Adipose tissue (tissue), 3 donors: Measurements from ENCODE around the gene DHFR2. TPM values are rescaled to one million over a fixed set of nuclear protein-coding genes. Genes with fewer than 3 reads are reported as not detected.
"Not testable (repeated sequence)": the region's sequence is repeated elsewhere in the genome, so short reads cannot be mapped to it uniquely, and the experiment has no call there.

Experiments used
- H3K27ac ChIP-seq: one replicate; pipeline ENCODE4 v1.5.1; 2013; ENCODE audit warnings: low read depth, low read length
- WGBS, 3 donors: extraction: QIAGEN DNeasy Blood & Tissue Kit; methylation state at CpG; one replicate each; pipeline ENCODE4 v1.1.7; 2013; 5-methylcytosine and 5-hydroxymethylcytosine counted together
- polyA plus RNA-seq, 3 donors: library from polyadenylated mRNA; stranded (reverse); fragments of 200-250 nt; gene quantifications; one replicate each; pipeline ENCODE4 v1.2.3, GENCODE V29; 2013
- donor health status: healthy with polysubstance abuse.
- donor health status: Bipolar disorder and iron deficiency.
- donor health status: healthy.

Gene DHFR2
- polyA plus RNA-seq, 3 donors: 2.4 to 3.0 (median 2.9) TPM

DNA sequence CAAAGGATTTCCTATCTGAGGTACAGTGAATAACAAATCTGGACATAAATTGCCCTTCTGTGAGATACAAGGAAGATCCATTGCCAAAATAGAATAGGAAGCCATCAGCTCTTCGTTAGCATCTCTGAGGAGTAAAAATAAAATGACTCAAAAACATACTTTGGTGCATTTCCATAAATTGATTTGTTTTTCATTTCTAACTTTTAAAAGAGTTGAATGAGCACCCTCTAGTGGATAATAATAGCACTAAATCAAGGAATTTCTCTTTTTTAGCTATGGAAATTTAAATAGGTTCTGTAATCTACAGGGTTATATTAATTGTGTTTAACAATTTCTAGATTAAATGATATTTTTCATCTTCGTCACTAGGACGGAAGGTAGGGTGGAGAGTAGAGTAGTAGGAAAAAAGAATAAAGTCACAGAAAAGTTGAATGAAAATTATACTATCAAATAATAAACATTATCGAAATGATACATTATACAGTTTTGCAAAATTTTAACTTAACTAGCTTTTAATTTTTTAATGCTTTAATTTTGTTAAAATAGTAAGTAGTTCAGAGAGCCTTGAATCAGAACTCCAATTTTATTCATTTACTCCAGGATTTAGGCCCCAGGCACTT lies 6.6 kb upstream of the DHFR2 start:
- 13 to 59% (median 58%) methylated on average over 4 of the region's 4 CpGs for WGBS, 3 donors
- no peak overlapping the region for H3K27ac ChIP-seq

DNA sequence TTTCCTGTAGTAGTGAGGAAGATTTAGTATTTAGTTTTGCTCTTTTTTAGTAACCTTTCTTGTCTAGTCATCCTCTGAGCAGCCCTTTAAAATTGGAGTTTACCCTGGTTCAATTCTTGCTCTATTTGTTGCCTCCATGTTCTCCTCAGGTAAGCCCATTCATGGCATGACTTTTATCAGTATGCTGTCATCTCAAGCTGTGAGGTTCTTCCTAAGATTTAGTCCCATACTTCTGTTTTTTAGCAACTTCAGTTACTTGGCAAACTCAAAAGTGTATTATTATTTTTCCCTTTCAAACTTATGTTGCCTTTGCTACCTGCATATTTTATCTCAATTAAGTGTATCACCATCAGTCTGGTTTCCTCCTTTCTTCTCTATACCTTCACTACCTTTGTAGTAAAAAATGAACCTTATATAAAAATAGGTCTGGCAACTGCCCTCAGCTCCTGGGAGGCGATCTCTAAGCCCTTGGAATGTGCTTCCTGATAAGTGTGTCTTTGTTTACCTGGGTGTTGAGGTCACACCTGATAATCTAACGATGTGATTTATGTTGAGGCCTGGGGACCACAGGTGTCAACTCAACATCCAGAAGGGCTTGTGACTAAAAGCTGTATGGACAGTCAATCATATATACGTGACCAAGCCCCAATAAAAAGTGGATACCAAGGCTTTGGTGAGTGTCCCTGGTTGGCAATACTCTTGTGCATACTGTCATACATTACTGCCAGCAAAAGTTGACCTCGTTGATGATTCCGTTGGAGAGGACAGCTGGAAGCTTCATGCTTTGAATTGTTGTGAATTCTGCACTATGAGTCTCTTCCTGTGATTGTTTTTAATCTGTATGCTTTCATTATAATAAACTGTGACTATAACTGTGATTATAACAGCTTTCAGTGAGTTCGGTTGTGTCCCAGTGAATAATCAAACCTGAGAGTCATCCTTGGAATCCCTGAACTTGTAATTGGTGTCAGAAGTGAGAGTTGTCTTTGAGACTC lies 4.1 kb upstream of the DHFR2 start:
- WGBS, 3 donors: 75 to 87% (median 85%) methylated on average over 6 of the region's 6 CpGs
- H3K27ac ChIP-seq: no peak overlapping the region

DNA sequence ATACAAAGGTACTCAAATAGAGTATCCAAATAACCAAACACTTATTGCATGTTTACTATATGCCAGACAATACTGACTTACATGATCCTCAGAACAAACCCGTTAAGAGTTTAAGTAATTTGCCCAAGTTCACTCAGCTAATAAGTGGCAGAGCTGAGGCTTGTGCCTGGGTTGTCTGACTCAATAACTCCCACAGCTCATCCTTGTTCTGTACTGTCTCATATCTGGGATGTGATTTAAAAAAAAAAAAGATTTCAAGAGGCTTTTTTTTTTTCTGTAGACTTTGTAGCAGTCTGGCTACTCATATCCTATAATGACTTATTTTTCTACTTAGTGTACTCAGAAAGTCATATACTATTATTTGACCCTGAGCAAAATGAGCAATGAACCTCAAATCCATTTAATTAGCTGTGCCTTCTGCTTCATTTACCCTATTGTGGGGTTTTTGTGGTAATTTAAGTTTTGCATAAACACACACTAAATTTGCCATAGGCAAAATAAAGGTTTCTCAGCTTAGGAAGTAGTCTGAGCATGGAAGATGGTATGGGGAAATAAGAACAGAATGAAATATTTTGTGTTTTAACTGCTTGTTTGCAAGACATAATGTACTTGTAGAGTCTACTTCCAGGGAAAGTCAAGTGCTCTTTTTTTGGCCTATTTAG lies 3.2 kb upstream of the DHFR2 start:
- no peak overlapping the region for H3K27ac ChIP-seq
- 86 to 93% (median 88%) methylated on average over 1 of the region's 1 CpG for WGBS, 3 donors

DNA sequence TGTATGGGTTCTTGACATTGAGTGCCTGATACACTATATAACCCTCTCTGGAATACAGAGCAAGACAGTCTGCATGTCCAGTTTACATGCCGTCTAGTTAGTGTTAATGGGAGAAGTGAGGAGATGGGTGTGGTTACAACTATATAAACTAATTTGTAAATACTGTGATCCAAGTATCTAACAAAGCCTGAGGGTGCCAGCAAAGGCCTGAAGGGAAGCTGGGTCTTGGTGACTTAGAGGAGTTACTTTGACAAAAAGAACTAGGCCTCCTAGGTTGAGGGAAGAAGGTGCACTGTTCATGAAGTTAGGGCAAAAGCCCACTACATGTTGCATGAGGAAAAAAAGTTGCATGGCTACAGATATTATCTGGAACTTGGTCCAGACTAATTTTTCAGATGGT lies 2.4 kb upstream of the DHFR2 start:
- no peak overlapping the region for H3K27ac ChIP-seq
- WGBS, 3 donors: 51 to 58% (median 56%) methylated on average over 1 of the region's 1 CpG

DNA sequence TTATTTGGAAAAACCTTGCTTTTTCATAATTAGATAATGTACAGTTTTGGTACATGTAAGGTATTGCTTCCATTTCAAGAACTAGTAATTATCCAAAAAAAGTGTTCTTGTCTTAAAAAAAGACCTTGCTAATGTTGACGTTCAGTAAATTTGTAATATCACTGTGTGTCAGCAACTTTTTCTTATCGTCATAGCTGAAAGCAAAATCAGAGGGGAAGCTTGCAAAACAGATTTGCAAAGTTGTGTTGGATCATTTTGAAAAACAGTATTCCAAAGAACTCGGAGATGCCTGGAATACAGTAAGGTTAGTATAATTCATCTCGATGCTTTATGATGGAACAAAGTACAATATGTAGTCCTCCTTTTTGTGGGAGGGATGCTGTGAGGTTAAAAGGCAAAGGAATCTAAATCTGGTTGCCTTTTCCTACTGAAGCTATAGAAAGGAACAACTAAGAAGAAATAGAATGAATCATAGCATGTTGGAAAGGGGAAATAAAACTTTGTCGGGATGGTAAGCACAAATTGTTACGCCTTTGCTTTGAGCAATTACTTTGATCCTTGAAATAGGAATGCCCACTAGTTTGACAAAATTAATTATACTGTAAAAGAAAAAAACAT lies 1.6 kb upstream of the DHFR2 start:
- 59 to 77% (median 59%) methylated on average over 6 of the region's 6 CpGs for WGBS, 3 donors

DNA sequence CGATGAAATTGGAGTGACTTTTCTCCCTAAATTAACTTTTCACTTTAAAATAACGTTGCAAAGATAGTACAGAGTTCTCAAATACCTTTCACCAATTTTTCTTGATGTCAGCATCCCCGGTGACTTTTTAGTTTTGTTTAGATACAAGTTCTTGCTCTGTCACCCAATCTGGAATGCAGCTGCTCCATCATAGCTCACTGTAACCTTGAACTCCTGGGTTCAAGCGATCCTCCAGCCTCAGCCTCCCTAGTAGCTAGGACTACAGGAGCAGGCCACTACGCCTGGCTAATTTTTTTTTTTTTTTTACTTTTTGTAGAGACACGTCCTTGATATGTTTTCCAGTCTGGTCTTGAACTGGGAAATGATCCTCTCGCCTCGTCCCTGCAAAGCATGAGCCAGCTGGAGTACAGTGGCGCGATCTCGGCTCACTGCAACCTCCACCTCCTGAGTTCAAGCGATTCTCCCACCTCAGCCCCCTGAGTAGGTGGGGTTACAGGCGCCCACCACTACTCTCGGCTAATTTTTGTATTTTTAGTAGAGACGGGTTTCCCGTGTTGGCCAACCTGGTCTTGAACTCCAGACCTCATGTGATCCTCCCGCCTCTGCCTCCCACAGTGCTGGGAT lies 892 bp upstream of the DHFR2 start:
- H3K27ac ChIP-seq: peak overlapping the region; percentile 98
- WGBS, 3 donors: 45 to 51% (median 49%) methylated on average over 17 of the region's 17 CpGs

More for the DNA sequence above, 1.6 kb upstream of the DHFR2 start:
- H3K27ac ChIP-seq: no peak overlapping the region

DNA sequence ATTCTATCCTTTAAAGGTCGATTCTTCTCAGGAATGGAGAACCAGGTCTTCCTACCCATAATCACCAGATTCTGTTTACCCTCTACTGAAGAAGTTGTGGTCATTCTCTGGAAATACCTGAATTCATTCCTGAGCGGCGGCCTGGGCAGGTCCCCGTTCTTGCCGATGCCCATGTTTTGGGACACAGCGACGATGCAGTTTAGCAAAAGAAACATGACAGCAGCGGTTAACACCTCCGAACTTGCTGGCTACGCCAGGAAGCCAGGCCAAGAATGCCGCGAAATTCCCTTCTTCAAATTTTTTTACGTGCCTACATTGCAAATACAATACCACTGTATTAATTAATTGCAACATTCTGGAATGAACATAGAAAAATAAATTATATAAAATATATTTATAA lies 1.4 kb downstream of the DHFR2 start:
- H3K27ac ChIP-seq: no peak overlapping the region
- WGBS, 3 donors: 94 to 97% (median 97%) methylated on average over 13 of the region's 13 CpGs

DNA sequence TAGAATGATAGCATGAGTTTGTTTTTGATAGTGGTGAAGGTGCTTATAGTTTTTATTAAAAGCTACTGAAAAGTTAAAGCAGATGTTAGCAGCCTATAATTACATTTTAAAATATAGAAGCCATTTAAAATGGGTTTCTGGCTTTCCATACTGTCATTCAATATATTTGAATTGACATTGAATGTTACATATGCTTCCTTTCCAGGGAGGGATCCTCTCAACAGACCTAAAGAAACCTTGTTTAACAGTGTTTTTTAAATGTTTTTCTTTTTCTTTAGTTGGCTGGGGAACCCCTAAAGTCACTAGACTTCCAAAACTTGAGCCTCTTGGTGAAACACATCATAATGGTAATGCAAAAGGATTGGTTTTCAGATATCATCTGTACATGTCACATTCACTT lies 12.2 kb downstream of the DHFR2 start:
- no peak overlapping the region for H3K27ac ChIP-seq

DNA sequence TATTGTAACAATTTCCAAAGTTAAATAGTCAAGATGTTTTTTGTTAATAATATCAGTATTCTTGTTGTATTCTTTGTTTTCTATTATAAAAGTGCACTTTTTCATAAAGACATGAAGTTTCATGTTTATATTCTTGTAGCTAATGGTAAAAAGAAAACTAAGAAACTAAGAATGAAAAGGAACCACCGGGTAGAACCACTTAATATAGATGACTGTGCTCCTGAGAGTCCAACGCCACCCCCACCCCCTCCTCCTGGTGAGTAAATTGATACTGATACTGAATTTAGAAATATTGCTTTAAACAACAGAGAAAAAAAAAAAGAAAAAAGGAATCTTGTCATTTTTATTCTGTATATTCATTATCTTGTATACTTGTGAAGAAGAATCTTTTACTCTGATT lies 13.4 kb downstream of the DHFR2 start:
- no peak overlapping the region for H3K27ac ChIP-seq
- WGBS, 3 donors: 92 to 97% (median 95%) methylated on average over 2 of the region's 2 CpGs

DNA sequence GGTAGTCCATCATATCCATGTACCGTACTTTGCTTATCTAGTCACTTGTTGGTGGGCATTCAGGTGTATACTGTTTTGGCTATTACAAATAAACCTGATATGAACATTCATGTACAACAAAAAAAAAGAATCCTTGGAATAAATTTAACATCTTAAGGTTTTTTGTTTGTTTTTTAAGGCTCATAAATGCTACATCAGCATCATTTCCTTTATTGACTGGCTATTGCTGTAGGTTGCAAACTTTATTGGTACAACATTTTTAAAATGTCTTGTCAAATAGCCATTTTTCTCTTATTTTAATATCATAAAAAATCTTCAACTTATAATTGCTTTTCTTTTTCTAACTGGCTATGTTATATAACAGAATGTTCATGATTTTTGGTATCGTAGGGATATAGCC lies 16.2 kb downstream of the DHFR2 start:
- 98 to 99% (median 98%) methylated on average over 2 of the region's 2 CpGs for WGBS, 3 donors
- H3K27ac ChIP-seq: no peak overlapping the region

DNA sequence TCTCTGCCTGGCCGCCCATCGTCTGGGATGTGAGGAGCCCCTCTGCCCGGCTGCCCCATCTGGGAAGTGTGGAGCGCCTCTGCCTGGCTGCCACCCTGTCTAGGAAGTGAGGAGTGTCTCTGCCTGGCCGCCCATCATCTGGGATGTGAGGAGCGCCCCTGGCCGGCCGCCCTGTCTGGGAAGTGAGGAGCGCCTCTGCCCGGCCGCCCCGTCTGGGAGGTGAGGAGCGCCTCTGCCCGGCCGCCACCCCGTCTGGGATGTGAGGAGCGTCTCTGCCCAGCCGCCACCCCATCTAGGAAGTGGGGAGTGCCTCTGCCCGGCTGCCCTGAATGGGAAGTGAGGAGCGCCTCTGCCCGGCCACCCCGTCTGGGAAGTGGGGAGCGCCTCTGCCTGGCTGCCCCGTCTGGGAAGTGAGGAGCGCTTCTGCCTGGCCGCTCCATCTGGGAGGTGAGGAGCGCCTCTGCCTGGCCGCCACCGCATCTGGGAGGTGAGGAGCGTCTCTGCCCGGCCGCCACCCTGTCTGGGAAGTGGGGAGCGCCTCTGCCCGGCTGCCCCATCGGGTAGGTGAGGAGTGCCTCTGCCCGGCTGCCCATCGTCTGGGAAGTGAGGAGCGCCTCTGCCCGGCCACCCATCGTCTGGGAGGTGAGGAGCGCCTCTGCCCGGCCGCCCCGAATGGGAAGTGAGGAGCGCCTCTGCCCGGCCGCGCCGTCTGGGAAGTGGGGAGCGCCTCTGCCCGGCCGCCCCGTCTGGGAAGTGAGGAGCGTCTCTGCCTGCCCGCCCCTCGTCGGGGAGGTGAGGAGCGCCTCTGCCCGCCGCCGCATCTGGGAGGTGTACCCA lies 18.4 kb downstream of the DHFR2 start:
- H3K27ac ChIP-seq: not testable (repeated sequence)
- 97 to 99% (median 98%) methylated on average over 55 to 61 of the region's 61 CpGs for WGBS, 3 donors

DNA sequence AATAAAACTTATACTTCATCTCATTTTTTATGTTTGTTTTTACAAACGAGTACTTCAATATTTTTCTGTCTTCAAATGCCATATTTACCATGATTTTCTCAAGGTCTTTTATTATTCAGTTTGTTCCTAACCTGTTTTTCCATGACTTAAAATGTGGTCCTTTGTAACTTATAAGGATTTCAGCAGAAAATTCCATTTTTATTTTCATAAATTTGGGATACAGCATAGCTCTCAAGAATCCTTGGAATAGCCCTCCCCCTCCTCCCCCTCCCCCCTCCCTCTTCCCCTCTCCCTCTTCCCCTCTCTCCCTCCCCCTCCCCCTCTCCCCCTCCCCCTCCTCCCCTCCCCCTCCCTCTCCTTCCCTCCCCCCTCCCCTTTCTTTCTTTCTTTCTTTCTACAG lies 19.4 kb downstream of the DHFR2 start:
- 81 to 95% (median 93%) methylated on average over 1 of the region's 1 CpG for whole genome bisulfite sequencing, 3 donors
- no peak overlapping the region for H3K27ac ChIP-seq

DNA sequence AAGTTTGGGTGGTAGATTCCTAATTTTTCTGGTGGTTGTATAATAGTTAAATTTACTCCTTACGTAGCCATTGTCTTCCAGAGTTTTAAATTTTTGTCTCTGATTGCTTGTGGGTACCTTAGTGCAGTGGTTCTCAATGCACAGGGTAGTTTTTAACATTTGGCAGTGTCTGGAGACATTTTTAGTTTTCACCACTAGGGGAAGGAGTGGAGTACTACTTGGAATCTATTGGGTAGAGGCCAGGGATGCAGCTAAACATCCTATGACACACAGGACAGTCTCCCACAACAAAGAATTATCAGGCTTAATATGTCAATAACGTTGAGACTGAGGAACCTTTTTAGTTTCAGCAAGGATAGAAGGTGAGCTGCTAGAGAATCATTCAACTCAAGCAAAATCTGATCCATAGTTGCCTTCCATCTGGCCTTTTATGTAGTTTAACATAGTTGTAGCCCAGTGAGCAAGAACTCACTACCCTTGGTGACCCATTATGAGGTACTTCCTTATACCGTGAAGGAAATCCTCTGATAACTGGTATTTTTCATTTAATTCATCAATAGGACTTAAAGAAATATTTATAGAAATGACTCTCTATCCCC lies 25.7 kb downstream of the DHFR2 start:
- no peak overlapping the region for H3K27ac ChIP-seq
- WGBS, 3 donors: 77 to 87% (median 79%) methylated on average over 3 of the region's 3 CpGs

DNA sequence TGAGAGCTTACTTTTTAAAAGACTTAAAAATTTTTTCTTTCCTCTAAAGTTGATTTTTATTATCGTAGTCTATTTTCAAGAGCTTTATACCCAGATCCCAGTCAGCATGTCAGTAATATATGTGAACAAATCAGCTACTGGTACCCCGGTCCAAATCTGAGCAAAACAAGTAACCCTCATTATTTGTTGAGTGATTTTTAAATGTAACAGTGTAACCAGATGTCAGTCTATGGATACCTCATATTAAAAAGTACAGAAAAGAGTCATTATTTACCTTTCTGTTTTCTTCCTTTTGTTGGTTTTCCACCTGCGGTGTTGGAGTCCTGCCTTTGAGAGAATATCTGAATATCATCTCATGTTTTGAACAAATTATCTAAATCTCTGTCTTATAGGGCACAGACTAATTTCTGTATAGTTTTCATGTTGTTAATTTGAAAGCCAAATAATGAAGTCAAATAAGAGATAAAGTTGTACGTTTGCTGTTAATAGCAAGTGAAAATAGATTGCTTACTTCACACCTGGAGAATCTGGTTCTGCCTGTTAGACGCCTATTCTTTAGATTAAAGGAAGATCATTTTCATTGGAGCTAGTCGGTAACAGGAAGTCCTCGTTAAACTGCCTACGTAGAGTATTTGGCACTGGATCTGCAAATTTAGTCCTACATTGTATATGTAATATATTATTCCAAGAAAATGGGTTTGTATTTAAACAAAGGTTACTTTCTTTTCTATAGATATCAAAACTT lies 34.5 kb downstream of the DHFR2 start, which contains the start of gene STX19:
STX19 (minus strand) TSS at position 505 of the 745 bp plus-strand sequence. CDS start 13,328 bp downstream, outside the sequence.
- WGBS, 3 donors: 20 to 79% (median 73%) methylated on average over 8 of the region's 8 CpGs
- no peak within 1 kb of the TSS for H3K27ac ChIP-seq

DNA sequence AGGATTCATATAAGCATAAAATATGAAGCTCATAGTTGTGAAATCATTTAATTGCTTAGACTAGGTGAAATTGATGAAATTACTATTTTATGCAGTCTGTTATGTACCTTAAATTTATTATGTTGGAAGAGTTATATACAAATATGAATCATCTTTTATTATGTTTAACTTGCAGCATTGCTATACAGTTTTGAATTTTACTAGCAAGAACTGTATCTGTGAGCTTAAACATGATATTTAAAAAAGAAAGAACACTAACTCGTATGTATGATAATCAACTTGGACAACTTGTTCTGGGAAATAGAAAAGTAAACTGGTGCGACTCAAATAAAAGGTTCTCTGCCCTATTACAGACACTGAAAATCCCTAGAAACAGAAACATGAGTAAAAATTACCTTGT lies 36.1 kb downstream of the DHFR2 start:
- H3K27ac ChIP-seq: no peak overlapping the region
- WGBS, 3 donors: 22 to 90% (median 73%) methylated on average over 2 of the region's 2 CpGs

DNA sequence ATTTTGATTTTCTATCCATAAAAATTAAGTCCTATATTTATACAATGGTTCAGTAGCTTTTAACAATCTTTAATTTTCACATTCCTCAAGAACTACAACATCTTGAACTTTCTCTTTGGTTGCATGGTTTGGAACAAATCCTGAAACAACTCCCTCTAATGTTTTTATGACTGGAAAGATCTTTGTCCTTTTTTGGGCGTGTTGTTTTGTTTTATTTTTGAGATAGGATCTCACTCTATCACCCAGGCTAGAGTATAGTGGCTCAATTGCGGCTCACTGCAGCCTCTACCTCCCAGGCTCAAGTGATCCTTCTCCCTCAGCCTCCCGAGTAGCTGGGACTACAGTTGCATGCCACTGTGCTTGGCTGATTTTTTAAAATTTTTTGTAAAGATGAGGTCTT lies 38.3 kb downstream of the DHFR2 start:
- H3K27ac ChIP-seq: no peak overlapping the region

More for the DNA sequence above, 38.3 kb downstream of the DHFR2 start:
- WGBS, 3 donors: 76 to 82% (median 79%) methylated on average over 3 of the region's 3 CpGs
